NT2/D1 (cell line): Measurements from ENCODE around the gene PLA2G6.

ENCODE experiments used
- SUZ12 ChIP-seq: IDR thresholded peaks from 2 replicates; pipeline ENCODE4 v1.6.1; 2011; ENCODE audit not compliant: insufficient read length, insufficient read depth; ENCODE audit errors: extremely low read depth
- YY1 ChIP-seq: IDR thresholded peaks from 2 replicates; pipeline ENCODE4 v1.6.1; 2011; ENCODE audit not compliant: insufficient read length, insufficient read depth
- ZNF274 ChIP-seq: IDR thresholded peaks from 2 replicates; pipeline ENCODE4 v1.6.1; 2011; ENCODE audit warnings: mild to moderate bottlenecking, low read depth, low read length

- TF ChIP-seq SUZ12, result no peak
- TF ChIP-seq YY1, result no peak
- TF ChIP-seq ZNF274, result no peak
These were observed 77.5 kb downstream of the PLA2G6 start for GRCh38 chr22:38104084-38104483.
